Brain microvascular endothelial cell (primary cell): ENCODE measurements around the gene CHAF1A.

ENCODE experiments used
- DNase-seq: peaks from one replicate; pipeline ENCODE4 v3.0.0-alpha.2; 2020
- H3K27ac ChIP-seq: fragments of 250-450 bp; sonication (Bioruptor Pico); 2 replicates; pipeline ENCODE4 v1.5.1; 2020; ENCODE audit warnings: mild to moderate bottlenecking, moderate library complexity
- H3K27me3 ChIP-seq: fragments of 250-450 bp; sonication (Bioruptor Pico); replicated peaks from 2 replicates; pipeline ENCODE4 v1.5.1; 2020; ENCODE audit warnings: mild to moderate bottlenecking
- H3K36me3 ChIP-seq: fragments of 250-450 bp; sonication (Bioruptor Pico); replicated peaks from 2 replicates; pipeline ENCODE4 v1.5.1; 2020; ENCODE audit warnings: mild to moderate bottlenecking
- H3K4me3 ChIP-seq: 2 replicates; pipeline ENCODE4 v1.5.1; 2011; ENCODE audit warnings: low read depth, mild to moderate bottlenecking, control low read depth, low read length, moderate library complexity
- in situ Hi-C: cut with HindIII; loops from 2 replicates; pipeline ENCODE4 v1.10.0; 2017; ENCODE audit warnings: low sequenced_read_pairs, low pct_ligation_motif_present
- TF ChIP-seq, protein P1 (sequence below): IDR thresholded peaks from 2 replicates; pipeline ENCODE4 v1.5.1; 2011; ENCODE audit warnings: low read depth, mild to moderate bottlenecking, moderate library complexity, low read length, control low read depth, inconsistent platforms; ENCODE audit errors: missing control alignments

Gene CHAF1A

DNA sequence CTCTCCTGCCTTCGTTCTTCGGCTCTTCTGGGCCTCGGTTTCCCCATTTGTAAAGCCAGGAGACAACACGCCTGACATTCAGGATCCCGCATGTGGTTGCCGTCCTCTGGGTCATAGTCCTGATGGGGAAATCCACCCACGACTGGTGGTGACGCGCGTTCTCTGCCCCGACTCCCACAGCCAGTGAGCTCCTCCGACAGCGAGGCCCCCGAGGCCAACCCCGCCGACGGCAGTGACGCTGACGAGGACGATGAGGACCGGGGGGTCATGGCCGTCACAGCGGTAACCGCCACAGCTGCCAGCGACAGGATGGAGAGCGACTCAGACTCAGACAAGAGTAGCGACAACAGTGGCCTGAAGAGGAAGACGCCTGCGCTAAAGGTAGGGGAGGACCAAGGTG is 86.1 kb downstream of the CHAF1A start:
- H3K27me3 ChIP-seq = no peaks in the 10 kb centered on the region
- TF ChIP-seq, protein P1, sequence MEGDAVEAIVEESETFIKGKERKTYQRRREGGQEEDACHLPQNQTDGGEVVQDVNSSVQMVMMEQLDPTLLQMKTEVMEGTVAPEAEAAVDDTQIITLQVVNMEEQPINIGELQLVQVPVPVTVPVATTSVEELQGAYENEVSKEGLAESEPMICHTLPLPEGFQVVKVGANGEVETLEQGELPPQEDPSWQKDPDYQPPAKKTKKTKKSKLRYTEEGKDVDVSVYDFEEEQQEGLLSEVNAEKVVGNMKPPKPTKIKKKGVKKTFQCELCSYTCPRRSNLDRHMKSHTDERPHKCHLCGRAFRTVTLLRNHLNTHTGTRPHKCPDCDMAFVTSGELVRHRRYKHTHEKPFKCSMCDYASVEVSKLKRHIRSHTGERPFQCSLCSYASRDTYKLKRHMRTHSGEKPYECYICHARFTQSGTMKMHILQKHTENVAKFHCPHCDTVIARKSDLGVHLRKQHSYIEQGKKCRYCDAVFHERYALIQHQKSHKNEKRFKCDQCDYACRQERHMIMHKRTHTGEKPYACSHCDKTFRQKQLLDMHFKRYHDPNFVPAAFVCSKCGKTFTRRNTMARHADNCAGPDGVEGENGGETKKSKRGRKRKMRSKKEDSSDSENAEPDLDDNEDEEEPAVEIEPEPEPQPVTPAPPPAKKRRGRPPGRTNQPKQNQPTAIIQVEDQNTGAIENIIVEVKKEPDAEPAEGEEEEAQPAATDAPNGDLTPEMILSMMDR = no peak
- in situ Hi-C loops = no loop called here
- H3K36me3 ChIP-seq = peaks cover 49% of the 10 kb centered on the region
- no peak overlapping the region for H3K27ac ChIP-seq
- H3K4me3 ChIP-seq = no peak overlapping the region
- DNase-seq = no peak

DNA sequence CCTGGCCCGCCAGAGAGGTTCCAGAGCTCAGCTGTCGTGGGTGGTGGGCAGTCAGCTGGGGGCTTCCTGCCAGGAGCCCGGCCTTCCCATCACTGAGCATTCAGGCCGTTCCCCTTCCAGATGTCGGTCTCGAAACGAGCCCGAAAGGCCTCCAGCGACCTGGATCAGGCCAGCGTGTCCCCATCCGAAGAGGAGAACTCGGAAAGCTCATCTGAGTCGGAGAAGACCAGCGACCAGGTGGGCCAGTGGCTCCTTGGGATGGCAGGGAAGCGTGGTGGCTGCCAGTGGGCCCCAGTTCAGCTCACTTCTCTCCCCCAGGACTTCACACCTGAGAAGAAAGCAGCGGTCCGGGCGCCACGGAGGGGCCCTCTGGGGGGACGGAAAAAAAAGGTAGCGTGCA is 89.0 kb downstream of the CHAF1A start:
- in situ Hi-C loops = no loop called here
- Histone ChIP-seq H3K36me3 (peaks cover 70% of the 10 kb centered on the region), H3K27me3 (no peaks in the 10 kb centered on the region), H3K4me3 (no peak overlapping the region), H3K27ac (no peak overlapping the region)
- TF ChIP-seq, protein P1 = no peak
- no peak for DNase-seq

DNA sequence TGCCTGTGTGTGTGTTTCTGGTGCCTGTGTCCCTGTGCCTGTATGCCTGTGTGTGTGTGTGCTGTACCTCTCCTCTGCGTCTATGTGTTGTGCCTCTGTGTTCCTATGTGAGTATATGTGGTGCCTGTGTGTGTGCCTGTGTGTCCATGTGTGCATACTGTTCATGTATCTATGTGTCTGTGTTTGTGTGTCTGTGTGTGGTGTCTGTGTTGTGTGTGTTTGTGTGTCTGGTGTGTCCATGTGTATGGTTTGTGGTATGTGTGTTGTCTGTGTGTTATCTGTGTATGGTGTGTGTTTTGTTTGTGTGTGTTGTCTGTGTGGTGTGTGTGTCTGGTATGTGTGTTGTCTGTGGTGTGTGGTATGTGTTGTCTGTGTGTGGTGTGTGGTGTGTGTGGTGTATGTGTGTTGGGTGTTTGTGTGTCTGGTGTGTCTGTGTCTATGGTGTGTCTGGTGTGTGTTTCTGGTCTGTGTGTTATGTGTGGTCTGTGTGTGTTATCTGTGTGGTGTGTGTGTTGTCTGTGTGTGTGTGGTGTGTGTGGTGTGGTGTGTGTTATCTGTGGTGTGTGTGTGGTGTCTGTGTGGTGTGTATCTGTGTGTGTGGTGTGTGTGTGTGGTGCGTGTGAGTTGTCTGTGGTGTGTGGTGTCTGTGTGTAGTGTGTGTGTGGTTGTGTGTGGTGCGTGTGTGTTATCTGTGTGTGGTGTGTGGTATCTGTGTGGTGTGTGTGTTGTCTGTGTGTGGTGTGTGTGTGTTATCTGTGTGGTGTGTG is 90.1 kb downstream of the CHAF1A start:
- H3K36me3 ChIP-seq = peaks cover 71% of the 10 kb centered on the region
- H3K4me3 ChIP-seq = no peak overlapping the region
- DNase-seq = no peak
- in situ Hi-C loops = no loop called here
- TF ChIP-seq, protein P1 = no peak
- no peak overlapping the region for H3K27ac ChIP-seq
- no peaks in the 10 kb centered on the region for H3K27me3 ChIP-seq
